Endothelial cell of umbilical vein (primary cell): ENCODE measurements around the gene ZBTB17. TPM values are rescaled to one million over a fixed set of nuclear protein-coding genes. Genes with fewer than 3 reads are reported as not detected.

Source experiments
- BruUV-seq: library from RNA; stranded (reverse); fragments of 400-500 nt; replicated peaks from 2 replicates; lab custom pipeline; 2021; lab: Mats Ljungman, UMichigan
- CTCF ChIA-PET: fragments of 300-600, 350-600 bp; sonication (Branson Sonifier 250); formaldehyde crosslinking; loops from one replicate; lab custom pipeline; 2021; ENCODE audit warnings: antibody characterized with exemption, inconsistent platforms; lab: Charles Lee
- POLR2A ChIA-PET: fragments of 300-600, 350-600 bp; sonication (Branson Sonifier 250); formaldehyde crosslinking; loops from one replicate; lab custom pipeline; 2021; ENCODE audit warnings: antibody characterized with exemption, inconsistent platforms; lab: Charles Lee
- DNase-seq: peaks from one replicate; pipeline ENCODE4 v3.0.0-alpha.2; 2011; ENCODE audit warnings: low read depth, low spot score
- FAIRE-seq: peaks from 2 replicates; lab custom pipeline; 2011; peaks lifted over from hg19 to GRCh38; lab: Jason Lieb, UNC
- H2AFZ ChIP-seq: 2 replicates; pipeline ENCODE4 v1.6.0; 2012; ENCODE audit warnings: low read depth, low read length, control low read depth, inconsistent platforms
- H3K27ac ChIP-seq: 2 replicates; pipeline ENCODE4 v1.5.1; 2011; ENCODE audit warnings: low read depth, mild to moderate bottlenecking, control low read depth, low read length, moderate library complexity; ENCODE audit not compliant: insufficient read depth
- H3K27me3 ChIP-seq, 2 experiments: 2 replicates each; pipeline versions ENCODE4 v1.6.0 to v1.6.1; 2011; ENCODE audit warnings: low read length in 2 of 2, mixed read lengths in 1 of 2; ENCODE audit not compliant: control insufficient read depth in 2 of 2, insufficient read depth in 2 of 2
- H3K36me3 ChIP-seq, 2 experiments: 2 replicates in 1 of 2; 3 replicates in 1 of 2; pipeline ENCODE4 v1.5.1; 2011; ENCODE audit warnings: low read length in 2 of 2, mild to moderate bottlenecking in 1 of 2, moderate library complexity in 1 of 2; ENCODE audit not compliant: control insufficient read depth in 2 of 2, insufficient read depth in 2 of 2; ENCODE audit errors: extremely low read depth in 1 of 2
- H3K4me1 ChIP-seq: 3 replicates; pipeline ENCODE4 v1.5.1; 2011; ENCODE audit warnings: mild to moderate bottlenecking, low read length; ENCODE audit not compliant: control insufficient read depth, insufficient read depth; ENCODE audit errors: extremely low read depth
- H3K4me2 ChIP-seq: 2 replicates; pipeline ENCODE4 v1.6.1; 2011; ENCODE audit warnings: low read length, control low read depth, mixed read lengths; ENCODE audit not compliant: insufficient read depth
- H3K4me3 ChIP-seq, 3 experiments: fragments of 200-600 bp in 1 of 3; sonication (generic), shearing (Covaris generic) in 1 of 3; replicated peaks in 1 of 3; 2 replicates each; pipeline ENCODE4 v1.5.1; 2011 to 2016; ENCODE audit warnings: control low read depth in 3 of 3, low read length in 3 of 3, mild to moderate bottlenecking in 2 of 3, inconsistent platforms in 1 of 3, low read depth in 1 of 3, moderate library complexity in 1 of 3; ENCODE audit not compliant: insufficient read depth in 1 of 3
- H3K79me2 ChIP-seq: 2 replicates; pipeline ENCODE4 v1.6.0; 2012; ENCODE audit warnings: low read length, inconsistent platforms; ENCODE audit not compliant: control insufficient read depth, insufficient read depth
- H3K9ac ChIP-seq: replicated peaks from 2 replicates; pipeline ENCODE3; 2011; ENCODE audit warnings: low read length, control low read depth; ENCODE audit not compliant: insufficient read depth; ENCODE audit errors: extremely low read depth
- H3K9me1 ChIP-seq: replicated peaks from 3 replicates; pipeline ENCODE4 v1.6.0; 2011; ENCODE audit warnings: mild to moderate bottlenecking, low read length; ENCODE audit not compliant: control insufficient read depth, insufficient read depth; ENCODE audit errors: extremely low read depth
- H3K9me3 ChIP-seq: replicated peaks from 2 replicates; pipeline ENCODE4 v1.5.1; 2012; ENCODE audit warnings: low read length, inconsistent platforms; ENCODE audit not compliant: control insufficient read depth, insufficient read depth
- H4K20me1 ChIP-seq: replicated peaks from 2 replicates; pipeline ENCODE3; 2011; ENCODE audit warnings: mild to moderate bottlenecking, low read length; ENCODE audit not compliant: control insufficient read depth, insufficient read depth; ENCODE audit errors: extremely low read depth
- EZH2 ChIP-seq: IDR thresholded peaks from 2 replicates; pipeline ENCODE4 v1.6.1; 2012; ENCODE audit warnings: borderline replicate concordance, low read depth, mild to moderate bottlenecking, moderate library complexity, low read length, inconsistent platforms; ENCODE audit not compliant: severe bottlenecking
- FOS ChIP-seq: IDR thresholded peaks from 2 replicates; pipeline ENCODE4 v1.6.1; 2011; ENCODE audit warnings: mild to moderate bottlenecking, low read length, moderate library complexity, borderline replicate concordance; ENCODE audit not compliant: insufficient read depth
- GATA2 ChIP-seq: IDR thresholded peaks from 2 replicates; pipeline ENCODE4 v1.7.0; 2011; ENCODE audit warnings: low read depth, mild to moderate bottlenecking, moderate library complexity, mixed read lengths, low read length; ENCODE audit not compliant: insufficient read length, insufficient read depth
- JUN ChIP-seq: IDR thresholded peaks from 2 replicates; pipeline ENCODE4 v1.6.1; 2011; ENCODE audit warnings: borderline replicate concordance, low read depth; ENCODE audit not compliant: insufficient read length, insufficient read depth
- MYC ChIP-seq: IDR thresholded peaks from one replicate; pipeline ENCODE4 v1.6.1; 2011; ENCODE audit warnings: mild to moderate bottlenecking, low read depth, low read length
- POLR2A ChIP-seq: IDR thresholded peaks from 2 replicates; pipeline ENCODE4 v1.6.1; 2012; ENCODE audit warnings: low read depth, mild to moderate bottlenecking, control low read depth, low read length
- POLR2AphosphoS5 ChIP-seq: IDR thresholded peaks from 2 replicates; pipeline ENCODE4 v1.6.1; 2012; ENCODE audit warnings: low read depth, mild to moderate bottlenecking, control low read depth, low read length, moderate library complexity; ENCODE audit not compliant: insufficient read depth
- dilution Hi-C: fragments of 300-500 bp; cut with MboI; formaldehyde crosslinking; loops from one replicate; pipeline ENCODE4 v1.15.0; 2019; ENCODE audit warnings: low sequenced_read_pairs; ENCODE audit not compliant: extremely low pct_ligation_motif_present
- intact Hi-C: fragments of 100-400 bp; cut with micrococcal nuclease; formaldehyde crosslinking; loops from one replicate; pipeline ENCODE4 v1.10.0; 2022
- polyA plus RNA-seq, 4 experiments: library from polyadenylated mRNA; depleted of rRNA in 3 of 4; stranded (reverse) in 3 of 4; unstranded in 1 of 4; fragments of >200 nt; gene quantifications; 2 replicates each; pipeline versions ENCODE4 v1.2.1 to v1.2.3, GENCODE V29; 2011 to 2012; ENCODE audit warnings: missing spikeins in 1 of 4
- total RNA-seq: library from RNA; stranded (reverse); gene quantifications from 2 replicates; pipeline ENCODE4 v1.2.3, GENCODE V29; 2021
- TF ChIP-seq, protein P1 (sequence below), 2 donors: IDR thresholded peaks; 1 replicate in 1 of 2; 2 replicates in 1 of 2; pipeline ENCODE4 v1.5.1; 2011; ENCODE audit warnings: low read length in 2 of 2, mild to moderate bottlenecking in 2 of 2, moderate library complexity in 2 of 2, control low read depth in 1 of 2, inconsistent platforms in 1 of 2, low read depth in 1 of 2; ENCODE audit not compliant: insufficient read depth in 1 of 2; ENCODE audit errors: extremely low read depth in 1 of 2
- TF ChIP-seq, protein P2 (sequence below): IDR thresholded peaks from 2 replicates; pipeline ENCODE4 v1.6.1; 2011; ENCODE audit not compliant: insufficient read depth, insufficient read length

ZBTB17 gene
- total and polyA plus RNA-seq, 2 donors (not counting 3 experiments of a cell fraction or from before 2014, with no cell fraction given): 43.9 to 72.7 TPM

DNA sequence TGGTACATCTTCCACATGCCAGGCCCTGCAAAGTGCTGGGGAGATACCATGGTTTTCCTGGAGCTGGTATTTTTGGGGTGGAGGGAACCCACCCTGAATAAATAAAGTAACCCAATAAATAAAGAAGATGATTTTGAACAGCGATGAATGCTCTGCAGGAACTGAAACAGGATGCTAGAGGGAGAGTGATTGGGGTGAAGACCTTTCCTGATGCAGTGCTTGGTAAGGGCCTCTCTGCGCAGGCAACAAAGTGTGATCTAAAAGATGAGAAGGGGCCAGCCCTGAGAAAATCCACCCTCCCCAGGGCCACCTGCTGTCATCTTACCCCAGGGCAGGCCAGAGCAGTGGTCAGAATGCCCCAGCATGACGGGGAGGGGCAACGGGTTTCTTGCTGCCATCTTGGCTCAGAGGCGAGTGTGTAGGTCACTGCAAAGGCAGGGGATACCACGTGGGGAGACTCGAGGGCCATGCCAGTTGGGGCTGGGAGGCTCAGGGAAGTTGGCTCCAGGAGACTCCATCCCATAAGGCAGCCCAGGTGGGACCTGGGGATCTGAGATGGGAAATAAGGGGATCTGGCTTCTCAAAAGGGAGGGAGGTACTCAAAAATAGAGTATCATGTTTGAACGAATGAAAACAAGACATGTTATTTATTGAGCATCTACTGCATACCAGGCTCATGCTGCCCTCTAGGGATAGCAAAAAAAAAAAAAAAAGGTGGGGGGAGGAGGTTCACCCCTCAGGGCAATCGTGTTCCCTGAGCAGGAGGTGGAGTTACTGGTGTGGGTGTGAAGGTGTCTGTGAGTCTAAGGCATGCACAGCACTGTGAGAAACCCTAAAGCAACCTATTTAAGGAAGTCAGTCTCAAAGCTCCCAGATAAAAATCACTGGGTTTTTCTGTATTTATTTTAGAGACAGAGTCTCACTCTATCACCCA is 30.9 kb upstream of the ZBTB17 start:
- DNase-seq: no peak

More for the DNA sequence above, 30.9 kb upstream of the ZBTB17 start:
- no peak overlapping the region for H3K4me3 ChIP-seq
- no peaks in the 10 kb centered on the region for H4K20me1 ChIP-seq
- H3K4me2 ChIP-seq: no peak overlapping the region
- BruUV-seq: no TSS peak
- no peak overlapping the region for H3K9ac ChIP-seq
- TF ChIP-seq GATA2 (no peak), MYC (no peak), POLR2AphosphoS5 (no peak), EZH2 (no peak), FOS (no peak), JUN (no peak), POLR2A (no peak)
- TF ChIP-seq, protein P1, sequence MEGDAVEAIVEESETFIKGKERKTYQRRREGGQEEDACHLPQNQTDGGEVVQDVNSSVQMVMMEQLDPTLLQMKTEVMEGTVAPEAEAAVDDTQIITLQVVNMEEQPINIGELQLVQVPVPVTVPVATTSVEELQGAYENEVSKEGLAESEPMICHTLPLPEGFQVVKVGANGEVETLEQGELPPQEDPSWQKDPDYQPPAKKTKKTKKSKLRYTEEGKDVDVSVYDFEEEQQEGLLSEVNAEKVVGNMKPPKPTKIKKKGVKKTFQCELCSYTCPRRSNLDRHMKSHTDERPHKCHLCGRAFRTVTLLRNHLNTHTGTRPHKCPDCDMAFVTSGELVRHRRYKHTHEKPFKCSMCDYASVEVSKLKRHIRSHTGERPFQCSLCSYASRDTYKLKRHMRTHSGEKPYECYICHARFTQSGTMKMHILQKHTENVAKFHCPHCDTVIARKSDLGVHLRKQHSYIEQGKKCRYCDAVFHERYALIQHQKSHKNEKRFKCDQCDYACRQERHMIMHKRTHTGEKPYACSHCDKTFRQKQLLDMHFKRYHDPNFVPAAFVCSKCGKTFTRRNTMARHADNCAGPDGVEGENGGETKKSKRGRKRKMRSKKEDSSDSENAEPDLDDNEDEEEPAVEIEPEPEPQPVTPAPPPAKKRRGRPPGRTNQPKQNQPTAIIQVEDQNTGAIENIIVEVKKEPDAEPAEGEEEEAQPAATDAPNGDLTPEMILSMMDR (IDR thresholded peaks at IDR 0.05; ENCODE audit: extremely low read depth in 1 of 2, insufficient read depth in 1 of 2, low read depth in 1 of 2, low read length in 2 of 2): no peak
- TF ChIP-seq, protein P2, sequence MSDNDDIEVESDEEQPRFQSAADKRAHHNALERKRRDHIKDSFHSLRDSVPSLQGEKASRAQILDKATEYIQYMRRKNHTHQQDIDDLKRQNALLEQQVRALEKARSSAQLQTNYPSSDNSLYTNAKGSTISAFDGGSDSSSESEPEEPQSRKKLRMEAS: no peak
- dilution Hi-C loops: no loop called here
- no peaks in the 10 kb centered on the region for H3K27me3 ChIP-seq
- no peaks in the 10 kb centered on the region for H3K79me2 ChIP-seq
- no peak overlapping the region for H3K27ac ChIP-seq
- H2AFZ ChIP-seq: no peak overlapping the region
- no peaks in the 10 kb centered on the region for H3K9me1 ChIP-seq
- POLR2A ChIA-PET: no interaction called here
- H3K9me3 ChIP-seq: no peaks in the 10 kb centered on the region
- no peak for FAIRE-seq
- no peaks in the 10 kb centered on the region for H3K36me3 ChIP-seq
- H3K4me1 ChIP-seq: no peaks in the 10 kb centered on the region
- CTCF ChIA-PET: interaction anchor here (0.7 to 3.9 kb wide), 7 partner anchors 9 to 215 kb away, joined by 3 to 25 read pairs (median 8); partner anchors contain the start of gene FAM131C
- intact Hi-C loops: no loop called here
